Stromal cell of bone marrow (primary cell): ENCODE measurements around the gene HAUS3.
A peak's percentile ranks its signal among the peaks of the same experiment; 100 is the strongest.

Source experiments
- DNase-seq: peaks from one replicate; pipeline ENCODE4 v3.0.0-alpha.2; 2012; ENCODE audit warnings: low read depth

The HAUS3 gene

GRCh38 chr4:2263926-2264321, 22.0 kb upstream of the HAUS3 start:
- no peak for DNase-seq

GRCh38 chr4:2262944-2263250, 21.0 kb upstream of the HAUS3 start:
- DNase-seq = no peak

DNA sequence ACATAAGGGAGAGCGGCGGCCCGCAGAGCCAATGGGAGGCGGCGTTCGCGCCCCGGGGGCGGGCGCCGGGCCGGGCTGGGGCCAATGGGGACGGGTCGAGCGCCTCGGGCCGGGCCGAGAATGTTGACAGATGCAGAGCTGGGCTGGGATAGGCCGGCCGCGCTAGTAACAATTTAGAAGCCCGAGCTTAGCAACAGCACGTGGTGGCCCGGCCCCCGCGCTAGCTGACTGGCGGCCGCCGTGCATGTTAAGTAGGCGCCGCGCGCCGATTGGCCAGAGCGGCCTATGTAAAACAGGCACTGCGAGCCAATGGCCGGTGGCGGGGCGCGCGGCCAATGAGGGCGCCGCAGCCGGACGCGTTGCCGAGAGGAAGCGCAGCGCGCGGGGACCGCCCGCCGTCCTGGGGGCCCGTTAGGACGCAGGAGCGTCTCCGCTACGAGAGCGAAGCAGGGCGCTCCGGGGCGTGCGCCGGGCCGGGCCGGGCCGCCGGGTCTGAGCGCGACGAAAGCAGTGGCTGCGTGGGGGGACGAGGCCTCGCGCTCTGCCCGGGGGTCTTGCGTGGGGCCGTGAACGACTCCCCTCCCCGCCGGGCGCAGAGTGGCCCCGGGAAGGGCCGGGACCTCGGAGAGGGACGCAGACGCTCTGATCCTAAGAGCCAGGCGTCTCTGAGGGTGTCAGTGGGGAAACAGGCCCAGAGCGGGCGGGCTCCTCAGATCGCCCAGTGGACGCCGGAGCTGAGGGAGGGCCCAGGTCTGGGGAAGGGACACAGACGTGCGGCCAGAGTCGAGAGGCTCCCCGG, 20.4 kb upstream of the HAUS3 start:
- DNase-seq = peak; percentile 99

GRCh38 chr4:2261853-2262144, 19.9 kb upstream of the HAUS3 start, which contains the start of gene MXD4:
Gene MXD4, minus strand, starts transcription at chr4:2262109. Its CDS starts 129 bp downstream, at chr4:2261980.
- no peak for DNase-seq

- DNase-seq = no peak
These were observed 19.4 kb upstream of the HAUS3 start for GRCh38 chr4:2261110-2261852.

- no peak for DNase-seq
These were observed 18.6 kb upstream of the HAUS3 start for GRCh38 chr4:2260344-2261109.

- DNase-seq = no peak
These were observed 17.8 kb upstream of the HAUS3 start for GRCh38 chr4:2259541-2260343.

- no peak for DNase-seq
These were observed 17.2 kb upstream of the HAUS3 start for GRCh38 chr4:2259036-2259540.

GRCh38 chr4:2258091-2259035, 16.4 kb upstream of the HAUS3 start:
- no peak for DNase-seq

DNA sequence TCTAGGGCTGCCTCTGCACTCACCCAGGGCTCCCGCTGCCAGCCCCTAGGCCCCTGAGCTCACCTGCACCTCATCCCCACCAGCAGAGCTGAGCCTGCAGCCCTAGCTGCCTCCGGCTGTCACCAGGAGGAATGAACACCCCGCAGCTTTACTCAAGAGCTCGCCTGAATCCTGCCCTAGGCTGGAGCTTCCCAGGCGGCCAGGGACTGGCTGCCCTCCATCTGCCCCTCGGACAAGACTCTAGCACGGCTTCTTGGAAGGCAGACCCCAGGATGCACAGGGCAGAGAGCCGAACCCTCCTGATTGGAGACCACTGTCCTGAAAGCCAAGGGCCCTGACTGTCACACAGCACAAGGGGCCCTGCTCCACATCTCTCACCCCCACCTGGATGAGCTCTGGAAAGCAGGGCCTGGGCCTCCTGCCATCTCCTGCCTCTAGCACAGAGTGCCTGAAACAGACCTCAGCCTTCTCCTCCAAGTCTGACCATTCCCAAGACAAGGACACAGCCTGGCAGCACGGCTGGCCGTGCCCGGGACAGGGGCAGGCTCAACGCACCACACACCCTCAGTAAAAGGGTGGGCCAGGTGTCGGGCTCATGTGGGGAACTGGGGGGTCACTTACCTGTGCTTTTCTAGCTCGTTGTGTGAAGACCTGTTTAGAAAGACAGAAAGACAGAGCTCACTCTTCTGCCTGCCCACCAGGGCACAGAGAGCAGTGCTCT, 15.6 kb upstream of the HAUS3 start:
- no peak for DNase-seq

- DNase-seq = no peak
These were observed 14.9 kb upstream of the HAUS3 start for GRCh38 chr4:2256781-2257191.

DNA sequence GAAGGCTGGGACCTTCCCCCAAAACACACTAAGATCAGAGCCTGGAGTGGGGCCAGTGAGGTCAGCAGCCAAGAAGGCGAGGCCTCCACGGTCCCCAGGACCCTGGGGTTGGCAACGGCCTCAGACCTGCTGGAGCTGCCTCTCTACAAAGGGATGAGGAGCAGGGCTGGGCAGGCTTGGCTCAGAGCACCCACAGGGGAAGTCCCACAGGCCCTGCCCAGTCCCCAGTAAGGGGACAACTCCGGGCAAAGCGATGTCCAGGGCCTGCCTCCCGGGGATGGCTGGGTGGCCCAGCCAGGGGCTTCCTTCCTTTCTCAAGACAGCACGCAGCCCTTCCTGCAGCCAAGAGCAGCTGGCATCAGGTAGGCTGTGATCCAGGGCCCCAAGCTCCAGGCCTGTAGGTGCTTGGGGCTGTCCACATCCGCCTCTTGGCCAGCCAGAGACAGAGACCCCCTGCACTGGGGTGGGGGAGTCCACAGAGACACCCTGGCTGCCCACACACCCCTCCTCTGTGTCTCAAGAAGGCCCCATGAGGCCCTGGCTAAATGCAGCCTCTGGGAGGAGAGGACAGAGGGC, 14.3 kb upstream of the HAUS3 start:
- no peak for DNase-seq

GRCh38 chr4:2255501-2256155, 13.7 kb upstream of the HAUS3 start:
- DNase-seq = no peak

- no peak for DNase-seq
These were observed 13.0 kb upstream of the HAUS3 start for GRCh38 chr4:2254665-2255500.

- no peak for DNase-seq
These were observed 11.5 kb upstream of the HAUS3 start for GRCh38 chr4:2253160-2254084.

DNA sequence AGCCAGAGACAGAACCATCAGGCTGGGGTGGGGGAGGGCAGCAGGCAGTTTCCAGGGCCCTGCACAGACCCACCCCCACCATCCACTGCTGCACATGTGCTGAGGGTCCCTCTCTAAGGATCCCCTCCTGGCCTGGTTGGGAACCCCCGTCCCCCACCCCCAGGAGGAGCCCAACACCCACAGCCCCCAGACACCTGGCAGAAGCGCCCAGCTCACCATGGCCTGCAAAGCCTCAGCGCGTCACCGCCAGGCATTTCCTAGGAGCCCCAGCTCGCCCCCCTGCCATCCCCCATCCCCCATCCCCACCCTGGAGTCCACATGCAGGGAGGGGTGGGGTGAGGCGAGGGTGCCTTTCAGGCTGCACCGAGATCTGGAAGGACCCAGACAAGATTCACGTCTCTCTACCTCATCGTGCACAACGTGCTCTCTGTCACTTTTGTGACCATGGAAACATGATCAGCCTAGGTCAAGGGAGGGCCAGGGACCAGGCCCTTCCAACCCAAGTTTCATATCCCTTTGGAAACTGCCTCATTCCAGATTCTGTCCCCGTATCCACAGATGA, 10.7 kb upstream of the HAUS3 start:
- no peak for DNase-seq
